Erythroblast (primary cell): ENCODE results near the gene PITX3.

Experiments
- GATA1 ChIP-seq: IDR thresholded peaks from 2 replicates; pipeline ENCODE4 v1.6.1; 2011; ENCODE audit warnings: low read depth, mild to moderate bottlenecking, control low read depth, low read length, moderate library complexity
- POLR2A ChIP-seq: IDR thresholded peaks from 2 replicates; pipeline ENCODE4 v1.6.1; 2011; ENCODE audit warnings: mild to moderate bottlenecking, low read length

DNA sequence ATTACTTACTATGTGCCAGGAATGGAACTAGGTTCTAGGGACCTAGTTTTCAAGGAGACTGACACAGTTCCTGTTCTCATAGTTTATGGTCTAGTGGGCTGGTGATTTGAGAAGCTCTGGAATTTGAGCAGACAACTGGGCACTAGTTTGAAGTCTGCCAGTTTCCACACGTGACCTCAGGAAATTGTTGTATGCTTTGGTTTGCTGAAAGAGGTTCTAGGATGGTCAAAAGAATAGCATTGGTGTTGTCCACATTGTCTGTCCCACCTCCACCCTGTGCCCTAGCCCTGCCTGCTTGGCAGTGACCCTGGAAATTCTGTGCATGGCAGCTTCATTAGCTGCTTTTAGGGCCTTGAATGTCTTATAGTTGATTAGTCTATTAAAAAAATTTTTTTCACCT, 32.8 kb upstream of the PITX3 start:
- TF ChIP-seq POLR2A: no peak
- no peak for TF ChIP-seq GATA1
